Measurements from ENCODE around the gene RXFP2. TPM values are rescaled to one million over a fixed set of nuclear protein-coding genes. Genes with fewer than 3 reads are reported as not detected.

RXFP2 gene
- total RNA-seq, 1 experiment from 2014 or later = not detected

- no peaks in the 10 kb centered on the region for H3K36me3 ChIP-seq (ENCODE audit: control insufficient read depth, insufficient read depth, low read length)
- H3K27me3 Mint-ChIP-seq (ENCODE audit: insufficient read depth, unreplicated experiment) = peaks cover 5% of the 10 kb centered on the region
- H3K4me1 ChIP-seq = no peaks in the 10 kb centered on the region
- TF ChIP-seq, protein P1, sequence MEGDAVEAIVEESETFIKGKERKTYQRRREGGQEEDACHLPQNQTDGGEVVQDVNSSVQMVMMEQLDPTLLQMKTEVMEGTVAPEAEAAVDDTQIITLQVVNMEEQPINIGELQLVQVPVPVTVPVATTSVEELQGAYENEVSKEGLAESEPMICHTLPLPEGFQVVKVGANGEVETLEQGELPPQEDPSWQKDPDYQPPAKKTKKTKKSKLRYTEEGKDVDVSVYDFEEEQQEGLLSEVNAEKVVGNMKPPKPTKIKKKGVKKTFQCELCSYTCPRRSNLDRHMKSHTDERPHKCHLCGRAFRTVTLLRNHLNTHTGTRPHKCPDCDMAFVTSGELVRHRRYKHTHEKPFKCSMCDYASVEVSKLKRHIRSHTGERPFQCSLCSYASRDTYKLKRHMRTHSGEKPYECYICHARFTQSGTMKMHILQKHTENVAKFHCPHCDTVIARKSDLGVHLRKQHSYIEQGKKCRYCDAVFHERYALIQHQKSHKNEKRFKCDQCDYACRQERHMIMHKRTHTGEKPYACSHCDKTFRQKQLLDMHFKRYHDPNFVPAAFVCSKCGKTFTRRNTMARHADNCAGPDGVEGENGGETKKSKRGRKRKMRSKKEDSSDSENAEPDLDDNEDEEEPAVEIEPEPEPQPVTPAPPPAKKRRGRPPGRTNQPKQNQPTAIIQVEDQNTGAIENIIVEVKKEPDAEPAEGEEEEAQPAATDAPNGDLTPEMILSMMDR (IDR thresholded peaks at IDR 0.05; ENCODE audit: insufficient read depth in 1 of 2, low read depth in 1 of 2, low read length in 1 of 2, severe bottlenecking in 1 of 2, unreplicated experiment in 1 of 2) = no peak
- H3K4me3 ChIP-seq (ENCODE audit: low read depth, low read length) = no peak overlapping the region
- no peak overlapping the region for H3K27ac Mint-ChIP-seq (ENCODE audit: unreplicated experiment)
- no TSS peak for BruUV-seq (replicated peaks)
- H3K9me3 Mint-ChIP-seq (ENCODE audit: unreplicated experiment) = no peaks in the 10 kb centered on the region
- CTCF ChIA-PET = no interaction called here
- no peaks in the 10 kb centered on the region for H3K9me3 ChIP-seq
- H3K4me1 Mint-ChIP-seq (ENCODE audit: low read depth, unreplicated experiment) = no peaks in the 10 kb centered on the region
- H3K27me3 ChIP-seq (replicated peaks; ENCODE audit: control insufficient read depth, insufficient read depth, low read length) = 0 out of 2 replicates have a peak, but pooled peaks cover 1% of the 10 kb centered on the region
- intact Hi-C loops (cut with micrococcal nuclease; ENCODE audit: unreplicated experiment) = no loop called here
- no peak for DNase-seq
- POLR2A ChIA-PET = no interaction called here
- H3K4me3 Mint-ChIP-seq (ENCODE audit: unreplicated experiment) = no peak overlapping the region
- H3K36me3 Mint-ChIP-seq (ENCODE audit: insufficient read depth, unreplicated experiment) = no peaks in the 10 kb centered on the region
Measured at GRCh38 chr13:31719214-31719613, 20.1 kb upstream of the RXFP2 start.

- Histone ChIP-seq H3K27me3 (replicated peaks; ENCODE audit: control insufficient read depth, insufficient read depth, low read length) (0 out of 2 replicates have a peak, but pooled peaks cover 1% of the 10 kb centered on the region), H3K4me3 (ENCODE audit: low read depth, low read length) (no peak overlapping the region), H3K4me1 (no peaks in the 10 kb centered on the region), H3K9me3 (no peaks in the 10 kb centered on the region), H3K36me3 (ENCODE audit: control insufficient read depth, insufficient read depth, low read length) (no peaks in the 10 kb centered on the region)
- Mint-ChIP-seq H3K36me3 (ENCODE audit: insufficient read depth, unreplicated experiment) (no peaks in the 10 kb centered on the region), H3K27me3 (ENCODE audit: insufficient read depth, unreplicated experiment) (peaks cover 5% of the 10 kb centered on the region), H3K4me1 (ENCODE audit: low read depth, unreplicated experiment) (no peaks in the 10 kb centered on the region), H3K27ac (ENCODE audit: unreplicated experiment) (no peak overlapping the region), H3K4me3 (ENCODE audit: unreplicated experiment) (no peak overlapping the region), H3K9me3 (ENCODE audit: unreplicated experiment) (no peaks in the 10 kb centered on the region)
- BruUV-seq (replicated peaks) = no TSS peak
- POLR2A ChIA-PET = no interaction called here
- TF ChIP-seq, protein P1 (IDR thresholded peaks at IDR 0.05; ENCODE audit: insufficient read depth in 1 of 2, low read depth in 1 of 2, low read length in 1 of 2, severe bottlenecking in 1 of 2, unreplicated experiment in 1 of 2) = no peak
- intact Hi-C loops (cut with micrococcal nuclease; ENCODE audit: unreplicated experiment) = no loop called here
- CTCF ChIA-PET = no interaction called here
- DNase-seq = no peak
Measured at GRCh38 chr13:31722673-31723072, 16.7 kb upstream of the RXFP2 start.

DNA sequence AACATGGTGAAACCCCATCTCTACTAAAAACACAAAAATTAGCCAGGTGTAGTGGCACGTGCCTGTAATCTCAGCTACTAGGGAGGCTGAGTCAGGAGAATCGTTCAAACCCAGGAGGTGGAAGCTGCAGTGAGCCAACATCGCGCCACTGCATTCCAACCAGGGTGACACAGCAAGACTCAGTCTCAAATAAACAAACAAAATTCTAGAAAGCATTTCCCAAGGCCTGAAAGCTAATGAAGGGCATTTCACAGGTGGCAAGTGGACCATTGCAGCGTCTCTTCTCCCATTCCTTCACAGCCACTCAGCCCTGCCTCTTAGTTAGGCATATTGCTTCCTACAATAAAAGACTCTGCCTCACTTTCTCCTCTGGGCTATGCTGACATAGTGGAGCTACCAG is 13.5 kb upstream of the RXFP2 start:
- H3K4me3 Mint-ChIP-seq (ENCODE audit: unreplicated experiment) = no peak overlapping the region
- ChIA-PET CTCF (no interaction called here), POLR2A (no interaction called here)
- TF ChIP-seq, protein P1 (IDR thresholded peaks at IDR 0.05; ENCODE audit: insufficient read depth in 1 of 2, low read depth in 1 of 2, low read length in 1 of 2, severe bottlenecking in 1 of 2, unreplicated experiment in 1 of 2) = no peak
- H3K27me3 Mint-ChIP-seq (ENCODE audit: insufficient read depth, unreplicated experiment) = peaks cover 8% of the 10 kb centered on the region
- no peak overlapping the region for H3K4me3 ChIP-seq (ENCODE audit: low read depth, low read length)
- H3K9me3 ChIP-seq = no peaks in the 10 kb centered on the region
- no peak for DNase-seq
- intact Hi-C loops (cut with micrococcal nuclease; ENCODE audit: unreplicated experiment) = no loop called here
- BruUV-seq (replicated peaks) = no TSS peak
- H3K36me3 Mint-ChIP-seq (ENCODE audit: insufficient read depth, unreplicated experiment) = no peaks in the 10 kb centered on the region
- no peaks in the 10 kb centered on the region for H3K4me1 ChIP-seq
- H3K4me1 Mint-ChIP-seq (ENCODE audit: low read depth, unreplicated experiment) = no peaks in the 10 kb centered on the region
- no peaks in the 10 kb centered on the region for H3K9me3 Mint-ChIP-seq (ENCODE audit: unreplicated experiment)
- H3K36me3 ChIP-seq (ENCODE audit: control insufficient read depth, insufficient read depth, low read length) = no peaks in the 10 kb centered on the region
- 0 out of 2 replicates have a peak, but pooled peaks cover 1% of the 10 kb centered on the region for H3K27me3 ChIP-seq (replicated peaks; ENCODE audit: control insufficient read depth, insufficient read depth, low read length)
- H3K27ac Mint-ChIP-seq (ENCODE audit: unreplicated experiment) = no peak overlapping the region

Data from Caco-2 (cell line).